Ureter (tissue), 1 donor: ENCODE measurements around the gene BRF1. TPM values are rescaled to one million over a fixed set of nuclear protein-coding genes. Genes with fewer than 3 reads are reported as not detected.
A peak's percentile ranks its signal among the peaks of the same experiment; 100 is the strongest.

ENCODE experiments used
- DNase-seq: peaks from one replicate; pipeline ENCODE4 v3.0.0-alpha.2; 2020; ENCODE audit warnings: low spot score
- total RNA-seq: library from RNA; stranded (reverse); gene quantifications from one replicate; pipeline ENCODE4 v1.2.4, GENCODE V29; 2023
- donor health status: DM: yes; HTN: yes; CAD: no.

BRF1 gene
- total RNA-seq, 1 donor from 2014 or later, result 48.7 TPM

GRCh38 chr14:105211086-105211757 is 89.6 kb downstream of the BRF1 start:
- DNase-seq, result no peak

DNA sequence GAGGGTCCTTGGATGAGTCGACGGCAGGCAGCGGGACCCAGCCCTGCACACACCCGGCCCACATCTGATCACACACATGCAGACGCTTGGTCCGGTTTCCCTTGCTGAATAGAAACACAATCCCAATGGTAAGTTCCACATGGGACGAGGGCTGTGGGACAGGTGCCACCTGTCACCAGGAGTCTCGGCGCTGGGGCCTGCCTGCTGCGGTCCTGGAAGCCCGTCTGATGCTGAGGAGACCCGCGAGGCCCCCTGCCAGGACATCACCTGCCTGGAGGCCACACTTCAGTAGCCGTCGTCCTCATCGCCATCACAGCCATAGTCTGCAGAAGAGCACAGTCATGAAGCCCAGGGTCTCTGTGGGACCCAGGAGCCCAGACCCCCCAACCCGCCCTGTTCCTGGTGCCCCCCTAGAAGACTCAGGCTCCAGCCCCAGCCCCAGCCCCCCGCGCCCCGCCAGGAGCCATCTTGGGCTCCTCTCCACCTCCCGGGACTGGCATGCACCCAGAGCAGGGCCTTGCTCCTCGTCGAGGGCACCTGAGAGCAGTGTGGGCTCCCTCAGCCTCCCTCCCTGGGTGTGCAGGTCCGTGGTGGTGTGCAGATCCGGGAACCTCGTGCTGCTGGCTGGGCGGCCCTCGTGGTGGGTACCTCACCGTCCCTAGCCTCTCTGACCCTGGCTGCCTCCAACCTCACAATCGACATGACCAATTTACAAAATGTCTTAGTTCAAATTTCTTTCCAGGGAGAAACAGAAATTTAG is 90.4 kb downstream of the BRF1 start:
- DNase-seq, result no peak

DNA sequence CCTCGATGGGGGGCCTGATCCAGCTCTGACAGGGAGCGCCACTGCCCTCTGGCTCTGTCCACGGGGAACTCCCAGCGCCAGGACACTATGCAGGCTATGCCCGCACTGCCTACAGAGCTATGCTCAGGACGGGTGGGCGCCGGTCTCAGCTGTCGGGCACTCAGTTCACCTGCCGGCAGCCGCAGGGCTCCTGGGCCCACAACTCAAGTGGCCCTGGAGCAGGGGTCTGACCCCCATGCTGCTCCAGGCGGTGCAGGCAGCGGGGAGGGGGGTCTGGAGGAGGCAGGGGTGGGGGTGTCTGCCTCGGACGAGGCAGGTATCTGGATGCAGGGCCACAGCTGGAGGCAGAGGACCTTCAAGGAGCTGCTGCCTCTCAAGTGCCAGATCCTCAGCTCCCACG is 91.2 kb downstream of the BRF1 start:
- no peak for DNase-seq

GRCh38 chr14:105209091-105209490 is 91.7 kb downstream of the BRF1 start:
- DNase-seq, result no peak

DNA sequence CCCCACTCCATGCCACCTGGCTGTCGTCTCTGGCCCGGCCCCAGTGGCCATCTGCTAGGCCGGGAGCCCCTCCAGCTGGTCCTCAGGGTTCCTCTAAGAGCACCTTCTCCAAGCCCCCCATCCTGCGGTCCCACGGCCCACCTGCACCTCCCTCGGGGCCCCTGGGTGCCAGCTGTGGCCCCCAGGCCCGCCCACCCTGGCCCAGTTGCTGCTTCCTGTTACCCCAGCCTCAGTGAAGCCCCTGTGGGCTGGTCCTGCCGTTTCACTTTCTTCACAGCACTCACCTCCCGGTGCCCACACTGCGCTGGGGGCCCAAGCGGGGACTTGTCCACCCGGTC is 92.1 kb downstream of the BRF1 start:
- no peak for DNase-seq

GRCh38 chr14:105207996-105208737 is 92.6 kb downstream of the BRF1 start:
- DNase-seq, result no peak

- no peak for DNase-seq
Observed at GRCh38 chr14:105207460-105207901, 93.3 kb downstream of the BRF1 start.

DNA sequence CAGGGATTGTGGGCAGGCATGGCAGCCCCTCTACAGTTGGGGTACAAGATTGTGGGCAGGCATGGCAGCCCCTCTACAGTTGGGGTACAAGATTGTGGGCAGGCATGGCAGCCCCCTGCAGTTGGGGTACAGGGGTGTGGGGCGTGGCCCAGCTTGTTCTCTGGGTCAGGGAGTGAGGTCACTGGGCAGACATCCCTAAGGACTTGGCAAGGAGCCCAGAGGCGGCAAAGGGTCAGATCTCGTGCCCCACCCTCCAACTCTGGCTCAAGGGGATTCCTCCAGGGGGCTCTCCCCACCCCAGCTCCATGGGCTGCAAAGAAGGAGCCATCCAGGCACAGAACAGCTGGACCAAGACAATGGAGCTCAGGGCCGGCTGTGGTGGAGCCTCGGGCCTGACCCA is 93.9 kb downstream of the BRF1 start:
- DNase-seq, result no peak

DNA sequence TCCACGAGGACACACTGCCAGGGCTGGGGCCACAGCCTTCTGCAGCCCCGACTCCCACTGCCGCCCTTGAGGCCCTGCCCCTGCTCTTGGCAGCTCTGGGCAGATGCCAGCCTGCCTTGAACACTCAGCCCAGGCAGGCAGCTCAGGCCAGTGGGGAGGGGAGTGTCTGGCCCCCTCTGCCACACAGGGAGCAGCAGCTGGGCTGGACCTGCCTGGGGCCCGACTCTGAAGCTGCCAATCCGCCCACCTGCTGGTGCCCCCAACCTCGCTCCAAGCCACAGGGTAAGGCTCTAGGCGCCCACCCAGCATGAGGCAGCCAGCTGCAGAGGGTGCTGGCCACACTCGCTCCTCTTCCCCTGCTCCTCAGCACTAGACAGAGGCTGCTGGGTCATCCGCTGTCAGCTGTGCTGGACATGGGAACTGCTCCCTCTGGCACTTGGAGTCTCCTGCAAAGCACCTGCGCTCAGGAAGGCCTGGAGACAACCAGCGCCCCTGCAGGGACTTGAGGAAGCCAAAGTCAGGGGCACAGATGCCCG is 95.1 kb downstream of the BRF1 start:
- DNase-seq, result no peak

DNA sequence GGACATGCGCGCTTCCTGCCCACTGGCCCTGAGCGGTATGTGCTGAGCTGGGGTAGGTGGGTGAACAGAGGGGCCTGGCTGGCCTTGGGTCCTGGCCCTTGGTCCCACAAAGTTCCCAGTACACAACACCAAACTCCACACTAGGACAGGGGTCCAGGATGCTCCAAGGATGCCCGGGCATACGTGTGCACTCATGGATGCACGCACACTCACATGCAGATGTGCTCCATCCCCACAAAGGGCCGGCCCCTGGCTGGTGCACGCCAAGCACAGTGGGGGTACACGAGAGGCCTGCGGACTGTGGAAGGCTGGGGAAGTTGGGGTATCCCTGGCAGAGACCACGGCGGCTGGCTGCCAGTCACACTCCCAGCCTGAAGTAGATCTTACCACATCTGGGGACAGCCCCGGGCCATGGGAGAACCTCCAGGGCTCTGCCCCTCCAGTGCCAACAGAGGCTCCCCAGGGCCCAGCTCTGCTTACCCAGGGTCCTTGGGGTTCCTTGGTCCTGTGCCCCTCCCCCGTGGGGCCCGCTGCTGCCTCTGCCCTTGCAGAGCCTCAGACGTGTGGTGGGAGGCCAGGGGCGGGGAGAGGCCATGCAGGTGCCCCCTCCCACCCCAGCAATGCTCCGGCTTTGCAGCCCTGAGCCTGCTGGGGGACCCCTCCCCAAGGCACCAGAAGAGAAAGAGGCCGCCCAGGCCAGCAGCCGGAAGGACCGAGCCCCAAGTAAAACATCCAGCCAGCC is 95.7 kb downstream of the BRF1 start:
- DNase-seq, result no peak

- peak; percentile 81 for DNase-seq
Observed at GRCh38 chr14:105204206-105204930, 96.4 kb downstream of the BRF1 start.

DNA sequence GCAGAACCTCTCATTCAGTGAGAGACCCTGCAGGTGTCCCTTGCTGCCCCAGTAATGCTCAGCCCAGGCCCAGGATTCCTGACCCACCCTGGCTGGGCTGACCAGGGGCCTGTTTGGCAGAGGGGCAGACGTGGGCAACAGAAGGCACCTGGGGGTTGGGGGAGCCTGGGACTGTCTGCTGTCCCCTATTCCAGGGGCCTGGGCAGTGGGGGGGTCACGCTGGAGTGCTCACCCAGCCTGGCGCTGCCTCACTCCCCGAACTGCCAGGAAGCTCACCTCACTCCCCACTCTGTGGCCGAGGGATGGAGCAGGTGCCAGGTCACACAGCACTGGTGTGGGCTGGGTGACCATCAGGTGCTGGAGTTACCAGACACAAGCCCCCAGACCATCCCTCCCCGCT is 97.1 kb downstream of the BRF1 start:
- DNase-seq, result no peak

DNA sequence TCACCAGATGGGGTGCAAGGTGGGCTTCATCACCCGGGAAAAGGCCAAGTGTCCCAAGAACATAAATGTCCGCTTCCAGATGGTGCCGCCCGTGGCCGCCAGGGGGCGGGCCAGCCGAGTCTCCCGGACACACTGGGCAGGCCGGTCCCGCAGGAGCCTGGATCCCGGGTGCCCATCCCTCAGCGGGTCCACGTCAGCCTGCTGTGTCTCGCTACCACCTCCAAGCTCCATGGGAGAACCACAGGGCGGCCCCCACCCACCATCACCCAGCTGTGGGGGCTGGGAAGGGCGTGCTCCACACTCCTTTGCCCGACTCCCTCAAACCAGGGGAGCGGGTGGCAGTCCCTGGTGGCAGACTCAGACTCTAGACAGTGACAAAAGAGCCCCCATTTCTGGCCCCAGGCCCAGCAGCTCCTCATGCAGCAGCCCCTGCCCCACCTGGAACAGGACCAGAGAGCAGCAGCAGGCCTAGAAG is 97.7 kb downstream of the BRF1 start:
- DNase-seq, result peak; percentile 84

GRCh38 chr14:105201925-105202513 is 98.8 kb downstream of the BRF1 start:
- no peak for DNase-seq

GRCh38 chr14:105201156-105201924 is 99.5 kb downstream of the BRF1 start:
- no peak for DNase-seq

GRCh38 chr14:105200641-105201040 is 100.2 kb downstream of the BRF1 start:
- no peak for DNase-seq

DNA sequence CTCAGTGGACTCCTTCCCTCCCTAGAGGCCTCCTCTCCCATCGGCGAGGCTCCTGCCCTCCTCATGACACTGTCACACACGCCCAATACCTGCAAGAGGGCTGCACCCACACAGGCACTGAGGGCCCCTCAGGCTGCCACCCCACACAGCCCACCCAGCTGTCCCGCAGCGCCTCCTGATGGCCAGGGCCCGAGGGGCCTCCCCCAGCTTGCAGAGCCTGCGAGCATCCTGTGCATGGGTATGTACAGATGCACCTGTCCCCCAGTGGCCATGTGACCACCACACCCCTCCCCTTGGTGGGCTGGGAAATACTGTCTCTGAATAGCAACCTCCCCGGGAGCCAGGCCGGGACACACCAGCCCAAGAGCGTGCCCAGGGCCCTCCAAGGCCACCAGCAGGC is 100.7 kb downstream of the BRF1 start:
- no peak for DNase-seq

GRCh38 chr14:105199093-105199492 is 101.7 kb downstream of the BRF1 start:
- no peak for DNase-seq

- DNase-seq, result no peak
Observed at GRCh38 chr14:105198588-105198987, 102.2 kb downstream of the BRF1 start.

DNA sequence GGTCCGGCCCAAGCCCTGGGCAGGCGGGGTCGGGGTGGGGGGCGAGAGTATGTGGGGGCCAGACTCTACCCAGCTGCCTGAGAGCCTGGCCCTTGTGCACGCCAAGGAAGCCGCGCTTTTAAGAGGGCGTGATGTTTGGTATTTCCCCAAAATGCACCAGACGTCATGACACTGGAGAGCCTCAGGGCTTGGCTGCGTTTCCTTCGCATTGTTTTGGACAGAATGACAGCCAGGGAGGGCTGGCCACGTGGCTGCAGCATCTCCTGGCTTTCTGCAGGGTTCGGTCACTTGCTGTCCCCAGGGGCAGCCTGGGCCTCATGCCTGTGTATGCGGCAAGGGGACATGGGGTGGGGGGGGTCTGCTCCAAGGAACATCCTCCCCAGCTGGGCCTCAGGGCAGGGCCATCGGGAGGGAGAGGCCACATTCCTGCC is 103.6 kb downstream of the BRF1 start:
- no peak for DNase-seq
